Activated effector memory CD4-positive, alpha-beta T cell treated with Interleukin-2 at 50 U/mL for 16 hours (primary cell): ENCODE data around the gene FBN1.

Experiments
- DNase-seq: peaks from one replicate; pipeline ENCODE4 v3.0.0-alpha.2; 2020

The FBN1 gene

DNA sequence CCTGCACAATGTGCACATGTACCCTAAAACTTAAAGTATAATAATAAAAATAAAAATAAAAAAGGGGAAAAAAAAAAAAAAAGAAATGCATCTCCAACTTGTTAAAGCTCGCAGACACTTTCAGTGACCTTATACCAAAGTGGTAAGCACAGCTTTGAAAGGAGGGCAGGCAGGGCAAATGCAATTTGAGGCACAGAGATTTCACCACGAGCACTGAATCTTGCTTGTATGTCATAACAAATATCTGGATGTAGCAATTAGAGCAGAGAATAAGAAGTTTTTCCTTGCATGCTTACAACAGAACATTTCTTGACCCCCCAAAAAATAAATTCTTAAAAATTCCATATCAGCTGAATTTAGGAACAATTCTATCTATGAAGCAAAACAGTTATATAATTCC, 66.5 kb downstream of the FBN1 start:
- DNase-seq: no peak

DNA sequence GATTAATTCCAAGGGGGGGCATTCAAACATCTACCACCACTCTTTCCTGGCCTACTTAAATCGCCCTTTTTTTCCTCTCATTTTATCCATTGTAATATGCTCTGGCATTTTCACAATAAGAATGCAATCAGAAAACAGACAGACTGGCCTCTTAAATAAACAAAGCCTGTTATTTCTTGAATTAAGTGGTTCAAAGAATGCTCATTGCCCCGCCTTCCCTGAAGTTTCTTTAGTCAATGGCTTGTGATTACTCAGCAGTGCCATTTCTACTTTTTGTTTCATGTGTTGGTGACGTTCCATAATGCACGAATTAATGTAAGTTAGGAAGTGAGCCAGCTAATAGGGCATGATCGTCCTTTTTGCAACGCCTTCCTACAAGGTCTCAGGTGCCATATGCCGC, 68.0 kb downstream of the FBN1 start:
- DNase-seq: no peak

DNA sequence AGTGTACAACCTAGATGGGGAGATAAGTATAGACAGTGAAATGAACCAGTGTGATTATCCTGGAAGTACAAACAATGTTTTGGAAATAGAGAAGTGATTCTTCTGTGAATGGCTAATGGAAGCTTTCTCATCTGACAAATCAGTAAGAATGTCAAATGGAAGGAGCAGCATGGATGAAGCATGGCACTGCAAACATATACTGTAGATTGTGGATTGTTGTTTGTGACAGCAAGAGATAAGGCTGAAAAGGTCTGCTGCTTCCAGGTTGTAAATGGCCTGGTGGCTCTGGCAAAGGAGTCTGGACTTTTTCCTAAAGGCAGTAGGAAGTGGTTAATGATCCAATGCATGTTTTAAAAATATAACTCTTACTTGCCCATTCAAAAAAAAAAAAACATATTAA, 71.3 kb downstream of the FBN1 start:
- DNase-seq: no peak

DNA sequence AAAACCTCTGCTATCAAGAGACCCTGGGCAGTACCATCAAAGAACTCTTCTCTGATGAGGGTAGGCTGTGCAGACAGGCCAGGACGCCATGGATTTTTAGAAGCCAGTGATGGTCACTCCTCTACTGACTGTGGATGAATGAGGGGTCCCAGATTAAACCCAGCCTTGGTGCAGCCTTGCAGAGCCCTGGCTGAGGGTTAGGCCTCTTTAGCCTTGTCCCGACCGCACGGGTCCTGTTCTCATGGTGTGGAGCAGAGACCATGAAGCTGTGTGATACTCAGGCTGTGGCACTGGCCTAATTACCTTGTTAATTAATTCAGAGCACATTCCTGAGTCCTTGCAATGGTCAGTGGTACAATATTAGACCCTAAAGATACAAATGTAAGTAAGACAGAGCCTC, 71.7 kb downstream of the FBN1 start:
- no peak for DNase-seq

DNA sequence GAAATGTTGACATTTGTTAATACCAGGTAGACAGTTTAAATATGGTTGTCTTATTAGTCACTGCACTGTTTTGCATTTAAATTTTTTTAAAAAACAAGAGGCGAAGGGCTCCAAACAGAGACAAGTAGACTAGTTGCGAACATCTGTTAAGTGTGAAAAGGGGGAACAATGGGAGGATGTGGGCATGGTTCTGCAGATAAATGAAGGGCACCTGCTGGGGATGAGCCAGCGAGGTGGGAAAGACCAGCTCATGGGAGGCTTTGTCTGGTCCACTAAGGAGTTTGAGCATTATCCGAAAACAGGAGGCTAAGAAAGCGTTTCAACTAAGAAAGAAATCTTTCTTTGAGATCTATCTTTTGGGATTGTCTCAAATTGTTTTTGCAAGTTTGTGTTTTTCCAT, 72.7 kb downstream of the FBN1 start:
- DNase-seq: no peak

DNA sequence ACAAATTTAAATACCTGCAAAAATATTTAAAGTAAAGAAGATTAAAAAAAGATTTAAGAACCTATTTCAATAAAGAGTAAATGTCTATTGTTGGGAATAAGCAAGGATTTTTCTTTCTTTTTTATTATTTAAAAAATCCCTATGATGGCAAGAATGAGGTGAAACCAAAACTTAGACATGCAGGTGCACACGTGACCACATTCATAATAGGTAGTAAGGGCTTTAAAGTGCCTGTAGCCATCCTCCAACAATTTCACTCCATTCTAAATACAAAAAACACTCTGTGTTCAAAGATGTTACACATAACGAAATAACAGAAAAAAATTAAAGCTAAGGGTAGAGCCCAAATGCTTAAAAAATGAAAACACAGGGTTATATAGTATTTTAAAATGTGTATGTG, 74.0 kb downstream of the FBN1 start:
- no peak for DNase-seq

DNA sequence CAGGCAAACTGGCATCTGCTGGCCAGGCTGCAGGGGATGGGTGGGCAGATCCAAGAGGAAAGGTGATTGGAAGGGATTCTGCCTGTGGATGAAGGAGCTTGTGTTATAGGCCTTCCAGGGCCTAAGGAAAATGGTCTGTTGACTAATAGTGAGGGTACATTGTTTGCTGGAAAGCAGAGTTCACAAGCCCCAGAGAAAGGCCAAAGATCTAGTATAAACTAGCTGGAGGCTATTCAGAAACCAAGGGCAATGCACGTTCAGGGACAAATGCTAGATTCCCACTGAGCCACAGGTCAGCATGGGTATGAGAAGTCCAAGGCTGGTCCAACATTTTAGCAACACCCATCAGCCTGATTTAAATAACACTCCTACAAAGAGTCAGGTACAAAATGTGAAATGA, 74.7 kb downstream of the FBN1 start:
- DNase-seq: no peak

DNA sequence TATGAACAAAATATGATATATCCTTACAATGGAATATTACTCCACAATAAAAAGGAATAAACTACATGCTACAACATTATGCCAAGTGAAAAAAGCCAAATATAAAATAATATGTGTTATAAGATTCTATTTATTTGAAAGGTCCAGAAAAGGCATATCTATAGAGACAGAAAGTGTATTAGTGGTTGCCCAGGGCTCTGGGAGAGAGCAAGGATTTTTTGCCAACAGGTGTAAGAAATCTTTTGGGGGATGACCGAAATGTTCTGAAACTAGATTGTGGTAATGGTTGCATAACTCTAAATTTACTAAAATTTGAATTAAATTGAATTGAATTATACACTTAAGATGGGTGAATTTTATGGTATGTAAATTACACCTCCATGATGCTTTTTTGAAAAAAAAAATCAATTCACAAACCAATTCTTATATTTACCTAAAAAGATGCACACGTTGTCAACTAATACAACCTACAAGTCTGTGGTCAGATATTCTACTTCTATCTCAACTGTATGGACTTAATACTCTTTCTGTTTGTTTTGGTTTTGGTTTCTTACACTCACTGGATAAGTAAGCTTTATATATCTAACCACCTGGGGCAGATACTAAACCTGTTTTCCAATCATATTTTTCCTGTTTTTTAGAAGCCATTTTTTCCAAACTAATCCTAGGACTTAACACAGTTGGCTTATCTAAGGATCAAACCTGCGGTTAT, 75.8 kb downstream of the FBN1 start:
- no peak for DNase-seq

DNA sequence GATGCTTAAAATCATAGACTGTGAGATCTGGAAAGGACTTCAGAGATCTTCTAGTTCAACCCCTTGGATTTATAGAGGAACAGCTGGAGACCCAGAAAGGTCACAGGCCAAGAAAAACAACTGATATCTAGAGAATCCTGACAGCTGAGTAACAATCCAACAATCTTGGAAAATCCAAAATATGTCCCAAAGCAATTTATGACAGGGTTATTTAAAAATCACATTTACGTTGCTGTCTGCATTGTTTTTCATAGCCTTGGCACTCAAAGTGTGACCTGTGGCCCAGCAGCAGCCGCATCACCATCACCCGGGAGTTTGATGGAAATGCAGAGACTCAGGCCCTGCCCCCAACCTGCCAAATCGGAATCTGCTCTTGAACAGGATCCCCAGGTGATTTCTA, 78.8 kb downstream of the FBN1 start:
- DNase-seq: no peak

DNA sequence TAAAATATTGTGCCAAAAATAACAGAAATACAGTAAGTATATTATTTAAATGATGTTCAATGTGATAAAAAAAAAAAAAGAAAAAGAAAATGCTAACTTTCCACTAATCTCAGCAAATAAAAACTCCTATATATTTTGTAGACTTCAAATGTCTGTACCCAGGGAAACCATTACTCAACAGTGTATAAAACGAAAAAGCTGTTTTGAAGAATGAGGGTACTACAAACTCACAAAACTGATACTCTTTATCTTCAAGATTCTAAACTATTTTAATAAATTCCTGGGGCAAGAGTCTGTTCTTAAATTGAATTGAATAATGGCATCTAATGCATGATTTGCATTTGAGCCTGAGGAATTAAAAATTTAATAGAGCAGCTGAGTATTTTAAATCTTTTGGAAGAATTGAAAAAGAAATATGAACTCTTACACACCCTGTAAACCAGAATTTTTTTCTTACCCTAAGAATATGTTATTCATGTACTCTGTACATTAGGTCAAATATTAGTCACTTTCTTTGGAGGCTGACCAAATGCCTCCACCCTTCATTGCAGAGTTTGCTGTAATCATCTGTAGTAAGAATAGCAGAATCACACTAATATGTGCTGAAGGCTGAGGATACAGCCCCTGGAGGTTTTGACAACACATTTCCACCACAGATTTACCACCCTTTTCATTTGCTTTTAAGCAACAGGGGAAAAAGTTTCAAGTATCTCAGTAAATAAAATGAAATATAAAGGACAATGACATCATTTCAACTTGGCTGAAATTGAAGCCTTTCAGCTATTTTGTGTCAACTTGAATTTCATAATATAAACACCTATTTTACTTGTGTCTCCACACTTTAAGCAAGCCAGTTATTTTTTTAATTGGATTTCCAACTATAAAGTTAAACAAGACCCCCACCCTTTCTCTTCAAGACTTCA, 79.7 kb downstream of the FBN1 start:
- no peak for DNase-seq

DNA sequence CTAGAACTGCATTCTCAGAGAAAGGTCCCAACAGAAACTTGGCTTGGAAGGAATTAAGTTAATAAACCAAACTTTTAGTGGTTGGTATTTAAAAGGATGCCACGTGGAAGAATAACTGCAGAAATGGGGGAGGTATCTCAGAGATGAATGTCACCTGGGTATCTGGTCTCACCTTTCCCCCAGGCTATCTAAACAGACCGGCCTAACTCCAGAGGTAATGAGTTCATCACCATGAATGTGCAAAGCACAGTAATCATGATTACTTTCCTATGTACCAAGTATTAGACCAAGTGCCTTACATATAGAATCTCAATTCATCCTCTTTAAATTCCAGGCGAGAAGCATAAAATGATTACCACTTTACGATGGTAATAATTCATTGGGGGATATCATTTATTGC, 80.8 kb downstream of the FBN1 start:
- DNase-seq: no peak

DNA sequence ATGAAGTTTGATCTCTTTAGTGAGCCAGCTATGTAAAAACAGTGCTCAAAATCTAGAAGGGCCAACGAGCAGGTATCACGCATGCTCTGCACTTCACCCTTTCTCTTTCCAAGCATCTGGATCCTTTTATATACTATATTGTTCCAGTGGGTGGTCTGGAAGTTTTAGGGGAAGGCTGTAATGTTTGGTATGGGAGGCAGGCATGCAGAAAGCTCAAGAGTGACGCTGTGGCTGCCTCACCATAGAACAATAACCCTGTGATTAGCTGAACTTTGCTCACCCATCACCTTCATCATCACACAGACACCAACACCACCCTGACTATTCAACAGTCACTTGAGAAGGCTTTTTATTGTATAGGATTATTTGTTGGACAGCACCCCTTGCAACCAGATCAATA, 81.6 kb downstream of the FBN1 start:
- DNase-seq: no peak

DNA sequence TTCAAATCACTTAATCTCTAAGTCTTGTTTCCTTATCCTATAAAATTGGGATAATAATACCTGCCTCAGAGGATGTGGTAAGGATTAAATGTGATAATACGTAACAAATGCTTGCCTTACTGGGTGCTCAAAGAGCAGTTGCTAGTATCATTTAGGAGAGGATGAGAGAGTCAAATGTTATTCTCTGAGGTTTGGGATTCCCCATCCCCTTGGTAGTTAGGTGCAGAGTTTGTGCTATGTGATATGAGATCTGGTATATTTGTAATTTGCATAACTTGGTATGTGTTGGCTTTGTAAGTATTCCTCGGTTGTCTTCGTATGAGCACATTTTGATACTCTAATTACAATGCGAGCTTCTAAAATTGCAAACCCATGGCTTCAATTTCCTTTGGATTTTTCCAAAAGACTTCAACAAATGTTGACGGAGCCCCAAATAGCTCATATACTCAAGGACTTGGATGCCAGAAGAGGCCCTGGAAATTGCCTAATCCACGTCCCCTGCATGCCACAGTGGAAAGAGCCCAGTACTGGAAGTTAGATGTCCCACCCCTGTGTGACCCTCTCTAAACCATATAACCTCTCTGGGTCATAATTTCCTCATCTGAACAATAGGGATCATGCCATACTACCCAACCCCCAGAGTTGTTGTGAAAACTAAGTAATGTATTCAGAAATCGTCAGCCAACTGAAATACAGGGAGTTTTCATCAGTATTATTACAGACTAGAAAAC, 85.0 kb downstream of the FBN1 start:
- DNase-seq: no peak

DNA sequence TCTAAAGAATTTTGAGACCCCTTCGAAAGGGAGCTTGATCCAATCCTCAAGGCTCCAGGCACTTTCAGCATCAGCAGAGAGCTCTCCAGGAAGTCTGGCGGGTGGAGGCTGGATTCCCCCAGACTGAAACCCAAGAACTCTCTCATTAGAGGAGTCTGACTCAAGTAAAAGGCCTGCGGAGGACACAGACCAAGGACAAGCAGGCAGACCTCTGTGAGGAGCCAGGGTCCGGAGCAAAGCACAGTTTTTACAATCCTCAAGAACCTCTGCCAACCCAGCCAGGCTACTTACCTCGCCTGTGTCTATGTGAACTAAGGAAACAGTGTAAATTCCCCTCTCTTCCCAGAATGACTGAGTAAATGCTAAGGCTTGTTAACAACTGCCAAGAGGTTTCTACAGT, 86.2 kb downstream of the FBN1 start:
- DNase-seq: no peak

DNA sequence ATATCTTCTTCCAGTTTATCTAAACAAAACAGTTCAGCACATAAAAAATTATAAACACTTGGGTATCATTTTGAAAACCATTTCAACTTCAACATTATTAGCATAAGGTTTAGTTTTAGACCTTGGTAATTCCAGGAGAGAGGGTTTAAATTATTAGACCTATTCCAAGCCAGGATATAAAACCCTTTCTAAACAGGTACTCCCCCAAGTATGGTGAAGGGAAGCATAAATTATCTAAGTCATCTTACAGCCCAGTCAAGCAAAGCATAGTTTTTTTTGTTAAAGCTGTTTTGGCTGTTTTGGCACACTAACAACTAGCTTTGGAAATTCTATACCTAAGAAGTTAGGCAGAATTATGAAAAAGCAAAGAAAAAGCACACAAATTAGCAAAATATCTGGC, 87.3 kb downstream of the FBN1 start:
- DNase-seq: no peak

DNA sequence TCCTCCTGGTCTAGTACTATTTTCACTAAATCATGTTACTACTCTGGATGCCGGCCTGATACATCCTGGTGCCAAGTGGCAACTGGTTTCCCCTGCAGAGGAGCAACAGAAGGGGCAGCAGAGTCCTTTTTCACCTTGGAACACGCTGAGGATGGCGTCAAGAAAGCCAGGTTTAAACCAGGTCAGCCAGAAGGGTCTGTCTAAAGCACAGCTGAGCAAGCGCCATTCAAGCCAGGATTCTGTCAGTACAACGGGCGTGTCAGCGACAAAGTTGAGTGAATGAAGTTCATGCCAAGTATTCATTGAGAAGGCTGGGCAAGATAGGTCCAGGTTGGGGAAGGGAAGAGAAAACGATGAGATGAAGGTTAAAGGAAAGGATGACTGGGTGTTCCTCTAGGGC, 88.2 kb downstream of the FBN1 start:
- no peak for DNase-seq

DNA sequence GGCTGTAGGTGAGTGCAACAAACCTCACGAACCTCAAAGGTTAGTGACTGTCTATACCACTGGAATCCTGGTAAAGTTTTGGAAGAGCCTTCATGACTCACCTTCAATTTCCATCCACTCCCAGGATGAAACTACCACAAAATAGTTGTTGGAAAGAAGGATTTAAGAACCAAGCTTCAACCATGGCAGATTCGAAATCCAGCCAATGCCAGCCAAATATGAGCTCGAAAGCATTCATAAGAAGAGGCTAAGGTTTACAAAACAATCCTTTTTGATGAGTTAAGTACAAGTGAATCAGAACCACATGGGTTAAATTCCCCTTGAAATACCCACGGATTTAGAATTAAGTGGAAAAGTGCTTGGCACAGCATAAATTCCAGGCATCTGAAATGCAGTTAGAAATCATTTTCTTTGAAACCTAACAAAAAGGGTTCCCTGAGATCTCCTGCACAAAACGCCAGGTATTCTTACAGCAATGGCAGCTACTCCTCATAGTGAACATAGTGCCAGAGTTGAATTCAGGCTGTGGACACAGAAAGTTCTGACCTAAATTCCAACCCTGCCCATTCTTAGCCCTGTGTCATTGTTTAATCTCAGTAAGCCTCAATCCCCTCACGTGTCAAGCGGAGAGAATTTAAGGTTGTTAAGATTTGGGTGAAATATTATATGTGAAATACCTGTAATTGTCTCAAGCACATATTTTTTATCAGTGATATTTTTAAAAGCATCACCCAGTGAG, 89.2 kb downstream of the FBN1 start:
- no peak for DNase-seq

DNA sequence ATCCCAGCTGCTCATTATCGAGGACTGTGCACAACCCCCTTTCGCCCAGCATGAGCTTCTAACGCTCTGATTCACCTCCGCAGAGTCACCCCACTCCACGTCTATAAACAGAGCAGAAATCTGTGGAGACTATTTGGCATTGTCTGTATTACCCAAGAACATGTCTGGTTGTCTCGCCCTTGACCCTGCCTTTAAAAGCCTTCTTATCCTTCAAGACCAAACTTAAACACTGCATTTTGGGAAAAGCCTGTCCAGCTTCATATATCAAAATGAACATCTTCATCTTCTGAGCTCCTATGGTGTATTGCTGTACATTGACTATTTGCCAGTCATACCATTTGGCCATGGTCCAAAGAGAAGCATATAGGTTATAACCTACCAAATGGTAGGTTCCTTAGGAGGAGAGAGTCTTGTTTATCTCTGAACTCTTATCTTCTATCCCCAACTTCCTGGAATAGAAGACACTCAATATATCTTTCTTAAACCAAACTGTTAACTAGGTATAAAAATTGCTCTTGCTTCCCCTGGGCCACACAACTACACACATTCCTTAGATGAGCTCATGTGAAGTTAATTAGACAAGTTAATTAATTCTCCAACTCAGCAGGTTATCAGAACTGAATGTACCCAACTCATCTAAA, 90.1 kb downstream of the FBN1 start:
- DNase-seq: no peak

DNA sequence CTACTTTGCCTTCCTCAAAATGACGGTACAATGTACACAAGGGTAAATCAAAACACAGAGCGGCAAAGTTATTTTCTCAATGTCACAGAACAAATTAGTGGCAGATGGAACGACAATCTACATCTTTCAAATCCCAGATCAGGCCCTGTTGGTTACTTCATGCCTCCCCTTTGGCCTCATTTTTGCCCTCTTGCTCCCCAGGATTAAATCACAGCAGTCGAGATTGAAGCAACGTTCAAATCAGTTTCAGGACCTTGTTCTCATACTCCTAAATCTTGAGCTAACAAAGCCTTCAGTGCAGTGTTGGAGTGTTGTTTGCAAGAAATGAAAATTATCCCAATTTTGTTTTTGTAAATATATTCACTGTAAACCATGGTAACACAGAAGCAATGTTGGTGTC, 91.4 kb downstream of the FBN1 start:
- no peak for DNase-seq

DNA sequence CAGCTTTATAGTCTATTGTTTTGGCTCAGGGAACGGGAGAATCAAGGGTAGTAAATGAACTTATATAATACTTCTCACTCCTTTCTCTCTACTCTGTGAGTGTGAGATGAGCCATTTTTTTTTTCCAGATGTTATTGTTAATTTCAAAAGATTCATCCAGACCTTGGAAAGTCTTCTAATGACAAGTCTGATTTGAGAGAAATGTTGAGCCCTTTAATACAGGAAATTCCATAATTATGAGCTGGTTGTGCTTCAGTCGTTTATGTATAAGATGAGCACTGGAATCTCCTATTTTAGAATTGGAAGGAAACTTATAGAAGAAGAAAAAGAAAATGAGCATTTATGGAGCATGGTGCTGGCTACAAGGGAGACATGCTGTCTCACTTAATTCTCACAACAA, 92.0 kb downstream of the FBN1 start:
- no peak for DNase-seq

DNA sequence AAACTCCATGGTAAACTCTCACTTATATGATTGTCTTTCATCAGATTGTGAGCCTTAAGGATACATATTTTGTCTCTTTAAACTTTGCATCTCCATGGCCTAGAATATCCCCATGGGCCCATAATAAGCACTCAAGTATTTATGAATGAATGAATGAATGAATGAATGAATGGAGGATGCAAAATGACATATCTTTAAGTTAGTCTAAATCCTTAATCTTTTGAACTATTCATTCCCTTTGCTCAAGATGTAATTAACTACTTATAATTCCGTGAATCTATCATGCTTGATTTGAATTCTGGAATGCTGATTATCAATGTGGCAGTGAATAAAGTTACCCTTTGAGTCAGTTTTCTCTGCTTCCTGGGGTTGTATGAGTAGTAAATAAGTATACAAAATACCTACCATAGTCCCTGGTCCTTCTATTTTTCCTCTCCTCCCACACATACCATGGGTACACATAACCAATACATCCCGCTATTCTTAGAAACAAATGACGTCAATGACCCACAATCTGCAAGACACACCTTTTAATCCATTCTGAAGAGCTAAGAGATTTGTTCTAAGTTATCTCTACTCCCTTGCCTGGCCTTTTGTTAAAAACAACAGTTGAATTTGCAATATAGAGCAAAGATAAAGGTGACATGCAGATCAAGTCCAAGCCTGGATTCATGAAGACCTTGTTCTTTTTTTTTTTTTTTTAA, 94.5 kb downstream of the FBN1 start:
- DNase-seq: no peak

DNA sequence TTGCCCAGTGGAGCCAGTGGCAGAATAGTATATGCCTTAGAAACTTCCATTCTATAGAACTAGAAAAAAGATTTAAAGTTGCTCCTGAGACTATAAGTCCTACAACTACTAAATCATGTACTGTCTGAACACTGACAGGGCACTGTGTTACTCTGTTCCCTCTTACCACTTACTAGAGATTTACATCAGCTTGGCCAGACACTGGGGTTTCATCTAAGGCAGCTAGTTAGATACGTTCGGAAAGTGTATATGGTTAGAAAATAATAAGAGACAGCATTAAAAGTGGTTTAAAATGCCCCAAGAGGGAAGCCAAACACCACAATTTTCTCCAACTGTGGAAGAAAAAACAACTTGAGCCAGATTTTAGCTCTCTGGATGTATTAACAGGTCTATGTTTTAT, 97.1 kb downstream of the FBN1 start:
- DNase-seq: no peak
